ENCODE measurements around the gene DACH1. TPM values are rescaled to one million over a fixed set of nuclear protein-coding genes. Genes with fewer than 3 reads are reported as not detected.
A peak's percentile ranks its signal among the peaks of the same experiment; 100 is the strongest.

Gene DACH1
- total RNA-seq, 3 donors from 2014 or later = 0.05 to 0.08 TPM; not detected in 1

DNA sequence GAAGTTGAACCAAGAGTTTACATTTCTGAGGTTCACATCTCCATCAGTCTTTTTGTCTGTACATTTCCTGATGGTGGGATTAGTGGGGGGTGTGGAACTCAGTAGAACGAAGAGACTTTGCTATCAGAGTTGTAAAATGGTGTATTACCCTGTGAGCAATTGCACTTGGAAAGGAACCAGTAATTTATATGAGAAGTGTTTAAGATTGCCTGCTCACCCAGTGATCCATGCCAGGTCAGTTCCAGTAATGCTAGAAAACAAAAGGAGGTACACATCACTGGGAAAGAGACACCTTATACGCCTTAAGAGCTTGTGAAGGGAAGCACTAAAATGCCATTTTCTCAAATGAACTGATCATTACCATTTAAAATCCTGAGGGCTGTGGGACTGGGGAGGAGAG, 7.5 kb upstream of the DACH1 start:
- Mint-ChIP-seq H3K27me3 (ENCODE audit: low read depth) (peaks cover 8% of the 10 kb centered on the region), H3K4me1 (ENCODE audit: low read depth) (no peaks in the 10 kb centered on the region), H3K9me3 (no peaks in the 10 kb centered on the region), H3K36me3 (ENCODE audit: insufficient read depth) (no peaks in the 10 kb centered on the region), H3K4me3 (no peak overlapping the region)
- ATAC-seq (no peak), DNase-seq (no peak)

DNA sequence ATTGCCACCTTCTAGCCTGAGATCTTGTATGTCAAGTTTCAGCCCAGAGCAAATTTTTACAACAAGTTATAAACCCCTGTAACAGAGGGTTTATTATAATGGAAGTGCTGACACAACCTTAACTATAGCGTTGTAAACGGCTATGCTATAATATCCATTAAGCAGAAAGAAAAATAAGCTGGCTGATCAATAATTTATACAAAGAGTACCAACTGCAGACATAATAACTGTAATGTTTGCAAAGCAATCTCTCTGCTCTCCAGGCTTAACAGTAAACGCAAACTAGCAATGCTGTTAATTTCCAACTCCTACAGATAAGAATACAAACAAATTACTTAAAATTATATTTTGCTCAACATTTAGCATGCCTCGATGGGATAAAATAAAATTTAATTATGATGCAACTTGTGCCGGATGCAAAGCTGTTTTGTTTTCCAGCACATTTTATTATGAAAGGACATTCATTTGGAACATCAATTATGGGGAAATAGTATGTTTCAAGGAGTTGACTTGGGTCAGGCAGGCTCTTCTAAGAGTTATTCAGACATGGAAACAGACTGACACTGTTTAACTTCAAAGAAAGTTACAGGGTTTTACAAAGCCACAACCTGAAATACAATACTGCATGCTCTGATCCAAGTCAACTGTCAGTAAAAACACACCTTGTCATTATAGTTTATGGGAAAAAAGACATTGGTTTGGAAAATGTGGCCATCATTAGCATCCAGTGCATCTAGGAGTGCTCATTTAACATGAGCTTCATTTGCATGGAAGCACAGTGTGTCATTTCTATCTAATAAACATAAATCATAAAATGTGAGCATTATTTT, 6.6 kb upstream of the DACH1 start:
- no peak for DNase-seq
- Mint-ChIP-seq H3K27me3 (ENCODE audit: low read depth) (peaks cover 13% of the 10 kb centered on the region), H3K4me1 (ENCODE audit: low read depth) (no peaks in the 10 kb centered on the region), H3K4me3 (no peak overlapping the region), H3K9me3 (no peaks in the 10 kb centered on the region), H3K36me3 (ENCODE audit: insufficient read depth) (no peaks in the 10 kb centered on the region)
- no peak for ATAC-seq

DNA sequence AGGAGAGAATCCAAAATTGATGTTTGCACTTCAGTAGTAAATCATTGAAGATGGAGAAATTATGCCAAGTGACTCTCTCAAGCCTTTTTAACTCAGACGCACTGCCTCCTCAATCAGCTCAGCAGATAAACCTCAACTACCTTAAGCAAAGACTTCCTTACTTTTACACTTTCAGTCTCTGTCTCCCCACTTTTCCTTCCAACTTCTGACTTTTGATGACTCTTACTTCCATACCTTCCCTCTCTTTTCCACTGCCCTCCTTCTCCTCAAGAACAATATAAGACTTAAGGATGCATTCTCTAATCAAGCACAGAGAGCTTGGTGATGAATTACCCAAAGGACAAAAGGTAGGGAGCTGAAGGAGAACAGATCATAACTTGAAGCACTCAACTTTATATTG, 4.8 kb upstream of the DACH1 start:
- no peaks in the 10 kb centered on the region for H3K9me3 Mint-ChIP-seq
- H3K36me3 Mint-ChIP-seq (ENCODE audit: insufficient read depth) = no peaks in the 10 kb centered on the region
- peaks cover 6% of the 10 kb centered on the region for H3K4me1 Mint-ChIP-seq (ENCODE audit: low read depth)
- ATAC-seq (no peak), DNase-seq (no peak)
- no peak overlapping the region for H3K4me3 Mint-ChIP-seq
- peaks cover 26% of the 10 kb centered on the region for H3K27me3 Mint-ChIP-seq (ENCODE audit: low read depth)

DNA sequence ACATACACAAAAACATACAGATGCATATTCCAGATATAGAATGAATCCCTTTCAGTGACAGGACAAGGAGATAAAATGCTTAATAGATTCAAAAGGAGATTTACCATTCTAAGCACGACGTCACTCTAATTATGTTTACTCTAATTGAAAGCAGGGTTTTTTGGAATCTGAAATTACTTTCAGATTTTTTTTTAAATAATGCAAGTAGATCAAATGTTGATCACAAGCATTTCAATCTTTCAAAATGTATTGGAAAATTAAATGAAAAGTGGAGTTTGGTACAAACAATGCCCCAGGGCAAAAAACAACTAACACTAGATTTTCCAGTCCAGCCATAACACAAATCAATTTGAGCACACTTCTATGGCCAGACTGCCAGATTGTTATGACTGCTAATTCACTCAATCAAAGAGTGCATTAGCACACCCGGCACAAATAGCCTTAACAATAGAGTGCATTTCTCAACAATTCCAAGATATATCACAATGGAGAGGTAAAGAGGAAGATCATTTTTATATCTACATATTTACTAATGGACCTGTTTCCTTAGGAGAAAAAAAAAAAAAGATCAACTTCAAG, 4.3 kb upstream of the DACH1 start:
- Mint-ChIP-seq H3K9me3 (no peaks in the 10 kb centered on the region), H3K27me3 (ENCODE audit: low read depth) (peaks cover 26% of the 10 kb centered on the region), H3K4me1 (ENCODE audit: low read depth) (peaks cover 10% of the 10 kb centered on the region), H3K36me3 (ENCODE audit: insufficient read depth) (no peaks in the 10 kb centered on the region), H3K4me3 (no peak overlapping the region)
- no peak for DNase-seq
- ATAC-seq = no peak

DNA sequence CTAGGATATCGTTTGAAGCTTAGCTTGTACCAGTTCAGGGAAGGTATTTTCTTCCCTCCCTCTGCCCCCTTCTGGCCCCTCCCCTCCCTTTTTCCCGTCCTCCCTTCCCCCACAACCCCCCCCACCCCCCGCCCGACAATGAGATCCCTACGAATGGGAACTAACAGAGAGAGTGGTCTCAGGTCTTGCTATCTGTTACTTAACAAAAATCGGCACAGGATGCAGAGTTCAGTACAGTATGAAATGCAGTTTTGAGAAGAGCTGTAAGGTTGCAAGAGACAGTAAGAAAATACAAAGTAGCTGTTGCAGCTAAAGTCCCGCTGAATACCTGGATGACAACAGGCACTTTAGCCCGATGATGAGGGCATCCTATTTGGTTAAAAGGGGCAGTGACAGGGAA, 3.1 kb upstream of the DACH1 start:
- peaks cover 10% of the 10 kb centered on the region for H3K4me1 Mint-ChIP-seq (ENCODE audit: low read depth)
- ATAC-seq = no peak
- no peak for DNase-seq
- no peaks in the 10 kb centered on the region for H3K9me3 Mint-ChIP-seq
- no peak overlapping the region for H3K4me3 Mint-ChIP-seq
- H3K27me3 Mint-ChIP-seq (ENCODE audit: low read depth) = peaks cover 29% of the 10 kb centered on the region
- H3K36me3 Mint-ChIP-seq (ENCODE audit: insufficient read depth) = no peaks in the 10 kb centered on the region

DNA sequence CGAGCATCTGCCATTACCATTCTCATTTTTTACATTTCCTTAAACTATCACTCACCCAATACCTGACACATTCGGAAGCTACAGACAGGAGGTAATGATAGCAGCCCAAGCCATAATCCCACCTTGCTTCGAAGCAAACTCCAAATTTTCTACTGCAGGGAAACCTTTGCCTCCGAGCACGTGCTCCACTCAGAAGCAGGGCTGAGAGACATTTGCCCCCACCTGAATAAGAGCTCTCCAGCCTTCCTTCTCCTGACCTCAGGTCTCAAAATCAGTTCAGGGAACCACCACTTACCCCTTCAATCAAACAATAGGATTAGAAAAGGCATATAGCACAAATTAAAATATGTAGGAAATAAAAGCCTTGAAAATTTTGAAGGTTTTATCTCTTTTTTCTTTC, 2.3 kb upstream of the DACH1 start:
- DNase-seq = no peak
- Mint-ChIP-seq H3K4me3 (no peak overlapping the region), H3K27me3 (ENCODE audit: low read depth) (peaks cover 37% of the 10 kb centered on the region), H3K4me1 (ENCODE audit: low read depth) (peaks cover 19% of the 10 kb centered on the region), H3K36me3 (ENCODE audit: insufficient read depth) (no peaks in the 10 kb centered on the region), H3K9me3 (no peaks in the 10 kb centered on the region)
- no peak for ATAC-seq

DNA sequence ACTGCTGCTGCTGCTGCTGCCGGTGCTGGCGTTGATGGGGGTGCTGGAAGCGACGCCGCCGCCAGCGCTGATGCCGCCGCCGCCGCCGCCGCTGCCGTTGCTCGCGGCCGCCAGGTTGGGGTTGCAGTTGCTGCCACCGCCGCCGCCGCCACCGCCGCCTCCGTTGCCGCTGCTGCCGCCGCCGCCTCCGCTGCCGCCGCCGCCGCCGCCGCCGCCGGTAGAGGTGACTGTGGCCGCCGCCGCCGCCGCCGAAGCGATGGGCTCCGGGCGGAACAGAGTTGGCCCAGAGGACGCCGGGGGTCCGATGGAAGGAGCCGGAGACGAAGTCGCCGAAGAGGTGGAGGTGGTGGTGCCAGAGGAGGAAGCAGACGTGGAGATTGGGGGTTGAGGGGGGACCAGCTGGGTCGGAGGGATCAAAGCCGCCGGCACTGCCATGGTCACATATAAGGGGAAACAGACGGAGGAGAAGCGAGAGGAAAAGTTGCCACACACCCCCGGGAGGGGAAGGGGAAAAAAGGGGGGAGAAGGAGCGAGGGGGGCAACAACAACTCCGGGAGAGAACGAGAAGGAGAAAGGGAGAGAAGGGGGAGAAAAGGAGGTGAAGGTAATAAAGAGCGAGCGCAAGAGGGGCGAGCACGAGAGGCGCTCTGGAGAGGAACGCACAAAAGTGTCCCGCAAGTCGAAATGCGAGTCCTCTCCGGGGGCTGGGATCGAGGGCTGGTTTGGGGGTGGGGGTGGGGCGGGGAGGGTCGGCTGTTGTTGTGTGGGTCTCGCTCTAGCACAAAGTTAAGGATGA, 471 bp downstream of the DACH1 start:
- no peaks in the 10 kb centered on the region for H3K9me3 Mint-ChIP-seq
- H3K36me3 Mint-ChIP-seq (ENCODE audit: insufficient read depth) = no peaks in the 10 kb centered on the region
- peaks cover 51% of the 10 kb centered on the region for H3K27me3 Mint-ChIP-seq (ENCODE audit: low read depth)
- no peak for DNase-seq
- peaks cover 19% of the 10 kb centered on the region for H3K4me1 Mint-ChIP-seq (ENCODE audit: low read depth)
- peak overlapping the region; percentile 43 for H3K4me3 Mint-ChIP-seq
- peak; percentile 44 to 50 for ATAC-seq

DNA sequence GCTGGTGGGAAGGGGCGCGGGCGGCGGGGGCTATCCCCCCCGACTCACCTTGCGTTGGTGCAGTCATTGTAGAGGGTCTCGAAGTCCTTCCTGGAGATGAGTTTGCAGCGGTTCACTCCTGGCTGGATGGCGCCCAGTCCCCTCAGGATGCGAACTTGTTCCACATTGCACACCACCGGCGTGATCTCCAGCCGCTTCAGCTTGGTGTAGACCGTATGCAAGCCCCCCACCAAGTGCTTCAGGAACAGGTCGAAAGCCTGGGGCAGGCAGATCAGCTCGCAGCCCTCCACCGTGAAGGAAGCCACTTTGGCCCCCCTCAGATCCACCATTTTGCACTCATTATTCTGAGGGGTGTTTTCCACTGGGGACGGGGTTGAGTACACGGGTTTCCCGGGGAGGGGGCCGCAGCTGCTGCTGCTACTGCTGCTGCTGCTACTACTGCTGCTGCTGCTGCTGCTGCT, 1.1 kb downstream of the DACH1 start:
- Mint-ChIP-seq H3K4me1 (ENCODE audit: low read depth) (peaks cover 19% of the 10 kb centered on the region), H3K4me3 (peak overlapping the region; percentile 37), H3K9me3 (peaks cover 1% of the 10 kb centered on the region), H3K27me3 (ENCODE audit: low read depth) (peaks cover 51% of the 10 kb centered on the region), H3K36me3 (ENCODE audit: insufficient read depth) (no peaks in the 10 kb centered on the region)
- peak in 1 of 2 donors; percentile 19 for ATAC-seq
- DNase-seq = no peak

DNA sequence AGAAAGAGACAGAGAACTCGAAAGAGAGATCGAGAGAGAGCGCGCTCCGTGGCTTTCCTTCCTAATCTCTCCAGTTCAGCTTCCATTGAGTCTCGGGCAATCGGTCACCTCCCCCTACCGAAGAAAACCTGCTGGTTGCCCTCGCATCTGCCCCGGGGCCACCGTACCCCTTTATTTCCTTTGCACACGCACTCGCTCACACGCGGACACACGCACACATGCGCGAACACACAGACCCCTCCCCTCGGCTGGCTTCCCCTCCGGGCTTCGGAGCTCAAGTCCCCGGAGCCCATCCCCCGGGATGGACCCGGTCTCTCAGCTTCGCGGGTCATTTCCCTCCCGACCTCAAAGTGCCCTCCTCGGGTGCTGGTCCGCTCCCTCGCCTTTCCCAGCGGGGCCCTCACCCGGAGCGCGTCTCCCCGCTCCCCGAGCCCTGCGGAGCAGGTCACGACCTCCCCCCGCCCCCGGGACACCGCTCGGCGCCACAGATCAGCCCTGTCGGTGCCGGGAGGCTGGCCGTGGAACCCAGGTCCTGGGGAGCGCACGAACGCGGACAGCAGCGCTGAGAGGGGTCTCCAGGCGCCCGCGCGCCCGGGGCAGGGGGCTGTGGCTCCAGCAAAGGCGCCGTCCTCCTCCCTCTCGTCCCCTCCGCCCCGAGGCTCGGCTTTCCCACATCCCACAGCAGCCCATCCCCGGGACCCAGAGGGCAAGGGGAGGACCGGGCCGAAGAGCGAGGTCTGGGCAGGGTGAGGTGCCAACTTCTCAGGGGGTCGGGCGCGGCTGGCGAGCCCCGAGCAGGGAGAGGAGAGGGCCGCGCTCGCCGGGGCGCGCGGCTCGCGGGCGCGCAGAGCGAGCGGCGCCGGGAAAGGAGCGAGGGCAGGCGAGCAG, 1.8 kb downstream of the DACH1 start:
- Mint-ChIP-seq H3K36me3 (ENCODE audit: insufficient read depth) (no peaks in the 10 kb centered on the region), H3K4me3 (peak overlapping the region; percentile 63), H3K4me1 (ENCODE audit: low read depth) (peaks cover 19% of the 10 kb centered on the region), H3K9me3 (peaks cover 3% of the 10 kb centered on the region), H3K27me3 (ENCODE audit: low read depth) (peaks cover 48% of the 10 kb centered on the region)
- peak; percentile 28 to 37 for ATAC-seq
- DNase-seq = no peak

DNA sequence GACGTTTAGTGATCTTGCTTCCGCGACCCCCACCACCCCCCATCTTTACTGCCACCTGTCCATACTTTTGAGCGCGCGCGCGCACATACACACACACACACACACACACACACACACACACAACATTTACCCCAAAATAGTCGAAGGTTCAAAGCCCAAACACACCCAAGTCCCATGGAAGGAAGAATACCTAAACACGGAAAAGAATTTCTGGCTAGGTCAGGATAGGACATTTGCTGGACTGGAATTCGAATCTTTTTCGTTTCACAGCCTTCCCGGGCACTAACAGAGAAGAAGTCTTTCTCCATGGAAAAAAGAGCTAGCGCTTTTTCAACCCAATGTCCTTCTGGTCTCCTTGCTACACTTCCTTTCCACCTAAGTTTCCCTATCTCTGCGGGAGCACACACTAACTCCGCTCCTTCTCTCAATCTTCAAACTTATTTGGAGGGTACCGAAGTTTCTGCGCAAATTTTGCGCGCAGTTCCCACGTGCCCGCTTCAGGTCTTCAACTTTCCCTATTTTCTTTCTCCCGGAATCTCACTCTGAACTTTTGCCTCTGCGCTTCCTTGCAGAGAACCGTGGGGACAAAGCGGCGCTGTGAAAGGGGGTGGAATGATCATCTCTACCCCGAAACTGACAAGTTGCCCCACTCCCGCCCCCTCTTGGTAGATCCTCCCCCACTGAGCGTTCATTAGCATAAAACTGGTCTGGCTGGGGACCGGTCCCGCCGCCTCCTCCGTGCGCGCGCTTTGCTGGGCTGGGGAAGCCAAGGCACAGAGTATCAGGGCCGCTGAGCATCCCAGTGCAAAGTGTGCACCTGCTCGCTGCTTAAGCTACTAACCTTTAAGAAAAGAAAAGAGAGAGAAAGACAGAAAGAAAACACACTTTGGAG, 2.7 kb downstream of the DACH1 start:
- Mint-ChIP-seq H3K4me3 (peak overlapping the region; percentile 63), H3K4me1 (ENCODE audit: low read depth) (peaks cover 19% of the 10 kb centered on the region), H3K27me3 (ENCODE audit: low read depth) (peaks cover 41% of the 10 kb centered on the region), H3K9me3 (peaks cover 3% of the 10 kb centered on the region), H3K36me3 (ENCODE audit: insufficient read depth) (no peaks in the 10 kb centered on the region)
- ATAC-seq (peak in 1 of 2 donors; percentile 33), DNase-seq (no peak)

DNA sequence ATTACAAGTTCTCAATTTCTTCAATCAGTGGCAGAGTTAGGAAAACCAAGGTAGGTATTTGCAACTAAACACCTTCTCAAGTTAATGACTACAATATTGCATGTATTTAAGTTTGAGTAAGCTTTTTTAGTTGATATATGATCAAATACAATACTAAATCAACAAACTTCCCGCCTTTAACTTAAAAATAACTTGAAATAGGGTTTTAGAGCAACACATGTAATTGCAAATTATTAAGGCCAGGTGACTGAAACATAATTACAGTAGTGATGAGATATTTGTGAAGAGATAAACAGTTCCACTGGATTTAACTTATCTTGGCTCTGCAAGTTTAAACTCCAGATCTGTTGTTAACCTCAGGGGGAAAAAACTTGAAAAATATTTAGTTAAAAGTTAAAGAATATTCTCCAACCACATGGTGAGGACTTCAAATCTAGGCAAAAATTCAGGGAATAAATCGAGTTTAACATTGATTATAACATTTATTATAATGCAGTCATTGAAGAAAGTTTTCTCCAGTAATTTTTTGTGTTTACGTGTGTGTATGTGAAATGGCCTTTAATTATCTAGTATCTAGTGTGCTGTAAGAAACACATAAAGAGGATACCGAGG, 3.6 kb downstream of the DACH1 start:
- Mint-ChIP-seq H3K36me3 (ENCODE audit: insufficient read depth) (no peaks in the 10 kb centered on the region), H3K9me3 (peaks cover 3% of the 10 kb centered on the region), H3K4me1 (ENCODE audit: low read depth) (peaks cover 19% of the 10 kb centered on the region), H3K27me3 (ENCODE audit: low read depth) (peaks cover 38% of the 10 kb centered on the region), H3K4me3 (no peak overlapping the region)
- ATAC-seq (no peak), DNase-seq (no peak)

DNA sequence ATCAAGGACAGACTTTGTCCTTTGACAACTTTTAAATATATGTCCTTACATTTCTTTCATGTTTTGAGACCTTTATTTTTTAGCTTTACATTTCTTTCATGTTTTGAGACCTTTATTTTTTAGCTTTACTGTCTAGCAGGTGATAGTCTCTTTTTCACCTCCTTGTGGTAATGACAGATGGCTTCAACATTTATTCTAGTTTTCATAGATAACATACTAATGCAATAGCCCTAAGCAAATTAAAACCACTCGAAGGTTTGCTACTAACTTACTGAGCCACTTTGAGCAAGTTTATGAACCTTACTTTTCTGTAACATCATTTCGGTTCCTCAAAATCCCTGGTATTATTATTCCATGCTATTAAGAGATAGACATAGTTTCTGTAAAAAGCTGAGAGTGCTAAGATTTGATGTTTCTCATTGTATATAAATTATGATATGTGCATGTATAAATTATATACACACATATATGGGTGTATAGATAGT, 4.5 kb downstream of the DACH1 start:
- no peak for DNase-seq
- H3K27me3 Mint-ChIP-seq (ENCODE audit: low read depth) = peaks cover 30% of the 10 kb centered on the region
- peaks cover 3% of the 10 kb centered on the region for H3K9me3 Mint-ChIP-seq
- H3K36me3 Mint-ChIP-seq (ENCODE audit: insufficient read depth) = no peaks in the 10 kb centered on the region
- no peak overlapping the region for H3K4me3 Mint-ChIP-seq
- no peak for ATAC-seq
- H3K4me1 Mint-ChIP-seq (ENCODE audit: low read depth) = peaks cover 18% of the 10 kb centered on the region
